GM21423 (cell line): ENCODE measurements around the gene CENPM.

Experiments used
- ATAC-seq: cut with Tn5 transposase; IDR thresholded peaks from one replicate; pipeline ENCODE4 v1.9.1; 2021; ENCODE audit warnings: mild to moderate bottlenecking, moderate library complexity; ENCODE audit not compliant: unreplicated experiment

CENPM gene

GRCh38 chr22:41900652-41901312 is 46.2 kb downstream of the CENPM start:
- no peak for ATAC-seq

- ATAC-seq: no peak
These were observed 46.8 kb downstream of the CENPM start for GRCh38 chr22:41899992-41900651.

GRCh38 chr22:41899110-41899509 is 47.8 kb downstream of the CENPM start:
- no peak for ATAC-seq

- no peak for ATAC-seq
These were observed 48.3 kb downstream of the CENPM start for GRCh38 chr22:41898645-41899044.

- no peak for ATAC-seq
These were observed 53.2 kb downstream of the CENPM start for GRCh38 chr22:41893591-41894375.

- ATAC-seq: no peak
These were observed 54.2 kb downstream of the CENPM start for GRCh38 chr22:41892721-41893120.

- ATAC-seq: no peak
These were observed 55.5 kb downstream of the CENPM start for GRCh38 chr22:41891407-41891806.
